Measurements from ENCODE around the gene INPP5K. TPM values are rescaled to one million over a fixed set of nuclear protein-coding genes. Genes with fewer than 3 reads are reported as not detected.

Gene INPP5K
- total and polyA plus RNA-seq, 2 donors (not counting 1 experiment from before 2014, with no cell fraction given) = 53.8 to 77.9 TPM

DNA sequence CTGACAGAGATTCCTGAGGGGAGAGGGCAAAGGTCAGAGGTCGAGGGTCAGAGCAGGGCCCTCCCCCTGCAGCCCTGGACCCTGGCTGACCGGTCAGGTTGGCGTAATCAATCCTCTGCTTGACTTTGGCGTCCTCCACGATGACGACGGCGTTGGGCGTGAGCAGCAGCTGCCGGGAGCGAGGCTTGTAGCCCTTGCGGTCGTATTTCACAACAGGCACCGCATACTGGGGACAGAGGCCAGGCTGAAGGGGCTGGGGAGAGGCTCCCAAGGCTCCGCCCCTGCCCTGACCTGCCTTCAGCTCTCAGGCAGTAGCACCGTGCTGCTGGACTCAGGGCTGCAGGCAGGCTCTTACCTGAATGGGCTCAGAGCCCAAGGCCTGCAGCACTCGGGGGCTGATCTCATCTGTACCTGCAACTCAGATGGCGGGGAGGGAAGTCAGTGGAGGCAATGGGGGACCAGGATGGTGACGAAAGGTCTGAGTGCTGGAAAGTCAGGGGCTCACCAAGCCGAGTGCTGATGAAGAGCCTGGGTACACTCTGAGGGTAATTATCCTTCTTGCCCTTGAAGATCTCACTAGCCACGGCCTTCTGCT is 48.4 kb downstream of the INPP5K start:
- TF ChIP-seq EZH2 (IDR thresholded peaks at IDR 0.05; ENCODE audit: borderline replicate concordance, insufficient read depth, low read depth, low read length, poor library complexity, severe bottlenecking) = no peak
- TF ChIP-seq CTCF (IDR thresholded peaks at IDR 0.05) = no peak
- ChIA-PET CTCF (no interaction called here), POLR2A (no interaction called here)
- ATAC-seq (ENCODE audit: low read depth) (no peak), DNase-seq (peak; percentile 26)
- peaks cover 0 to 4% (median 0%) of the 10 kb centered on the region in 3 donors for H3K9me3 ChIP-seq (ENCODE audit: control extremely low read depth in 1 of 3, control insufficient read depth in 2 of 3, insufficient read depth in 1 of 3, low read length in 2 of 3)
- no peak overlapping the region for H3K9ac ChIP-seq (ENCODE audit: low read length)
- H3K9me3 Mint-ChIP-seq (ENCODE audit: insufficient read depth) = no peaks in the 10 kb centered on the region
- H4K20me1 ChIP-seq (ENCODE audit: control insufficient read depth, insufficient read depth, low read length, poor library complexity, severe bottlenecking) = peaks cover 57% of the 10 kb centered on the region
- peaks cover 15% of the 10 kb centered on the region for H3K79me2 ChIP-seq (ENCODE audit: control insufficient read depth, insufficient read depth, low read length)
- H3K4me2 ChIP-seq (replicated peaks; ENCODE audit: low read depth, low read length, poor library complexity, severe bottlenecking) = no peak overlapping the region
- H3K27me3 ChIP-seq (replicated peaks in 1 of 4; ENCODE audit: control extremely low read depth in 1 of 4, control insufficient read depth in 3 of 4, insufficient read depth in 4 of 4, low read length in 3 of 4) = no peaks in the 10 kb centered on the region
- peaks cover 0 to 34% of the 10 kb centered on the region in 2 experiments for H3K36me3 ChIP-seq (replicated peaks in 1 of 2; ENCODE audit: control extremely low read depth in 1 of 2, control insufficient read depth in 1 of 2, extremely low read depth in 1 of 2, insufficient read depth in 2 of 2, low read length in 1 of 2)
- H3K4me1 ChIP-seq (ENCODE audit: control insufficient read depth in 2 of 2, insufficient read depth in 2 of 2, low read length in 2 of 2) = peaks cover 10 to 34% of the 10 kb centered on the region in 2 donors
- no peak overlapping the region for H3K4me3 Mint-ChIP-seq
- H3K27me3 Mint-ChIP-seq = no peaks in the 10 kb centered on the region
- no peak overlapping the region for H2AFZ ChIP-seq (ENCODE audit: insufficient read depth, low read depth, low read length, poor library complexity, severe bottlenecking)
- WGBS (ENCODE audit: insufficient coverage) = 96% methylated on average over 18 of the region's 21 CpGs
- intact Hi-C loops (cut with micrococcal nuclease) = no loop called here
- no peak overlapping the region for H3K4me3 ChIP-seq (ENCODE audit: control extremely low read depth in 1 of 5, extremely low read depth in 1 of 5, insufficient read depth in 1 of 5, low read depth in 2 of 5, low read length in 4 of 5)
- peak overlapping the region; percentile 37 for H3K27ac Mint-ChIP-seq
- no peak overlapping the region for H3K27ac ChIP-seq (ENCODE audit: low read length in 2 of 2)
- peaks cover 18% of the 10 kb centered on the region for H3K4me1 Mint-ChIP-seq

DNA sequence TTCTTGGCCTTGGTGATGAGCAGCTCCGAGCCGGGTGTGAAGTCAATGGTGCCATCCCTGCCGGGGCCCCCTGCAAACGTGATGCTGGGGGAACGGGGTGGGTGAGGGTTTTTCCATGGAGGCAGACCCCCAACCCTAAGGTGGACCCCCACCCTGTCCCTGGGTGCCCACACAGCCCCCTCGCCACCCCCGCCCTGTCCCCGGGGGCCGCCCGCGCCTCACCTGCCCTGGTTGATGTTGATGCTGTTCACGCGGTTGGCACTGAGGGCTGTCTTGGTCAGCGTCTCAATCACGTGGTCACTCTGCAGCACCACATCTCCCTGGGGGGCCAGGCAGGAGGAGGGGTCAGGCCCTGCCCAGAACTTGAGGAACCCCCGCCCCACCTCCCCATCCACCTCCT is 49.2 kb downstream of the INPP5K start:
- Mint-ChIP-seq H3K27me3 (no peaks in the 10 kb centered on the region), H3K27ac (no peak overlapping the region), H3K9me3 (ENCODE audit: insufficient read depth) (no peaks in the 10 kb centered on the region), H3K4me3 (no peak overlapping the region), H3K4me1 (peaks cover 21% of the 10 kb centered on the region)
- no peaks in the 10 kb centered on the region for H3K27me3 ChIP-seq (replicated peaks in 1 of 4; ENCODE audit: control extremely low read depth in 1 of 4, control insufficient read depth in 3 of 4, insufficient read depth in 4 of 4, low read length in 3 of 4)
- DNase-seq = no peak
- ChIA-PET POLR2A (no interaction called here), CTCF (no interaction called here)
- ATAC-seq (ENCODE audit: low read depth) = no peak
- no peak overlapping the region for H2AFZ ChIP-seq (ENCODE audit: insufficient read depth, low read depth, low read length, poor library complexity, severe bottlenecking)
- peaks cover 17 to 38% of the 10 kb centered on the region in 2 donors for H3K4me1 ChIP-seq (ENCODE audit: control insufficient read depth in 2 of 2, insufficient read depth in 2 of 2, low read length in 2 of 2)
- H3K79me2 ChIP-seq (ENCODE audit: control insufficient read depth, insufficient read depth, low read length) = peaks cover 11% of the 10 kb centered on the region
- no peak overlapping the region for H3K4me3 ChIP-seq (ENCODE audit: control extremely low read depth in 1 of 5, extremely low read depth in 1 of 5, insufficient read depth in 1 of 5, low read depth in 2 of 5, low read length in 4 of 5)
- no peak overlapping the region for H3K9ac ChIP-seq (ENCODE audit: low read length)
- no peak overlapping the region for H3K4me2 ChIP-seq (replicated peaks; ENCODE audit: low read depth, low read length, poor library complexity, severe bottlenecking)
- peaks cover 0 to 8% (median 0%) of the 10 kb centered on the region in 3 donors for H3K9me3 ChIP-seq (ENCODE audit: control extremely low read depth in 1 of 3, control insufficient read depth in 2 of 3, insufficient read depth in 1 of 3, low read length in 2 of 3)
- peaks cover 0 to 34% of the 10 kb centered on the region in 2 experiments for H3K36me3 ChIP-seq (replicated peaks in 1 of 2; ENCODE audit: control extremely low read depth in 1 of 2, control insufficient read depth in 1 of 2, extremely low read depth in 1 of 2, insufficient read depth in 2 of 2, low read length in 1 of 2)
- no peak overlapping the region for H3K27ac ChIP-seq (ENCODE audit: low read length in 2 of 2)
- intact Hi-C loops (cut with micrococcal nuclease) = no loop called here
- peaks cover 58% of the 10 kb centered on the region for H4K20me1 ChIP-seq (ENCODE audit: control insufficient read depth, insufficient read depth, low read length, poor library complexity, severe bottlenecking)
- TF ChIP-seq CTCF (IDR thresholded peaks at IDR 0.05) = no peak
- no peak for TF ChIP-seq EZH2 (IDR thresholded peaks at IDR 0.05; ENCODE audit: borderline replicate concordance, insufficient read depth, low read depth, low read length, poor library complexity, severe bottlenecking)
- WGBS (ENCODE audit: insufficient coverage) = 97% methylated on average over 8 of the region's 16 CpGs

Measured in B cell (primary cell).